HG02571 (cell line): ENCODE results near the gene STK35.
"Not testable (repeated sequence)": the region's sequence is repeated elsewhere in the genome, so short reads cannot be mapped to it uniquely, and the experiment has no call there.

Source experiments
- ATAC-seq: cut with Tn5 transposase; IDR thresholded peaks from one replicate; pipeline ENCODE4 v1.9.1; 2021; ENCODE audit warnings: mild to moderate bottlenecking, moderate library complexity; ENCODE audit not compliant: unreplicated experiment

The STK35 gene

DNA sequence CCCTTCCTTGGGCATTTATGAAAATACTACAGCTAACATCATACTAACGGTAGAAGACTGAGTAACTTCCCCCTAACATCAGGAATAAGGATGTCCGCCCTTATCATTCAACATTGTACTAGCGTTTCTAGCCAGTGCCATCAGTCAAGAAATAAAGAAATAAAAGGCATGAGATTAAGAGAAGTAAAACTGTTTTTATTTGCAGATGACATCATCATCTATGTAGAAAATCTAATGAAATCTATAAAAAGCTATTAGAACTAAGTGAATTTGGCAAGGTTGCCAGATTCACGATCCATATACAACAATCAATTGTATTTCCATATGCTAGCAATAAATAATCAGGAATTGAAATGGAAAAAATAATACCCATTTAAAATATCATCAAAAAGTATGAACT lies 54.6 kb downstream of the STK35 start:
- no peak for ATAC-seq

DNA sequence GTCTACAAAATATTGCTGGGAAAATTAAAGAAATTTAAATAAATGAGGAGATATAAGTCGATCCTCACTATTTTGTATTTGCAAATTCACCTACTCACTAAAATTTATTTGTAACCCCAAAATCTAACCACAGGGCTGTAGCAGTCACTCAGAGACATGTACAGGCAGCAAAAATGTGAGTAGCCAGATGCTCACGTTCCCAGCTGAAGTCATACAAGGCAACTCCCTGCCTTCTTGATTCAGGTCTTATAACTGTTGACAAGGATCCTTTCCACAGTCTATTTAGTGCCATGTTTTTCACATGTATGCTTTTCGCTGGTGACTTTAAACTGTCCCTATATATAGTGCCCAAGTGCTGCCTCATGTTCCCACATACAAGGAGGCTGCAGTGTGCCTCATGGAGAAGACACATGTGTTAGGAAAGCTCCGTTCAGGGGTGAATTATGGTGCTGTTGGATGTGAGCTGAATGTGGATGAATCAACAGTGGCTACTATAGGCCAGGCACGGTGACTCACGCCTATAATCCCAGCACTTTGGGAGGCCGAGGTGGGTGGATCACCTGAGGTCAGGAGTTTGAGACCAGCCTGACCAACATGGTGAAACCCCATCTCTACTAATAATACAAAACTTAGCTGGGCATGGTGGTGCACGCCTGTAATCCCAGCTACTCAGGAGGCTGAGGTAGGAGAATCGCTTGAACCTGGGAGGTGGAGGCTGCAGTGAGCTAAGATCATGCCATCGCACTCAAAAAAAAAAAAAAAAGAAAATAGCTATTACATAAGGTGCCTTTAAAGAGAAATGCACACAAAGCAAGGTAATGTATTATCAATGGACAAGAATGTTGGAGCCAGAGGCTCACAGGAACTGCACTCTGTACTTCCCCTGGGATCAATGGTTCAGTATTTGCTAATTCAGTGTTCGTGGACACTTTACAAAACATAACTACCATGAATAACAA lies 55.3 kb downstream of the STK35 start:
- ATAC-seq, result no peak

DNA sequence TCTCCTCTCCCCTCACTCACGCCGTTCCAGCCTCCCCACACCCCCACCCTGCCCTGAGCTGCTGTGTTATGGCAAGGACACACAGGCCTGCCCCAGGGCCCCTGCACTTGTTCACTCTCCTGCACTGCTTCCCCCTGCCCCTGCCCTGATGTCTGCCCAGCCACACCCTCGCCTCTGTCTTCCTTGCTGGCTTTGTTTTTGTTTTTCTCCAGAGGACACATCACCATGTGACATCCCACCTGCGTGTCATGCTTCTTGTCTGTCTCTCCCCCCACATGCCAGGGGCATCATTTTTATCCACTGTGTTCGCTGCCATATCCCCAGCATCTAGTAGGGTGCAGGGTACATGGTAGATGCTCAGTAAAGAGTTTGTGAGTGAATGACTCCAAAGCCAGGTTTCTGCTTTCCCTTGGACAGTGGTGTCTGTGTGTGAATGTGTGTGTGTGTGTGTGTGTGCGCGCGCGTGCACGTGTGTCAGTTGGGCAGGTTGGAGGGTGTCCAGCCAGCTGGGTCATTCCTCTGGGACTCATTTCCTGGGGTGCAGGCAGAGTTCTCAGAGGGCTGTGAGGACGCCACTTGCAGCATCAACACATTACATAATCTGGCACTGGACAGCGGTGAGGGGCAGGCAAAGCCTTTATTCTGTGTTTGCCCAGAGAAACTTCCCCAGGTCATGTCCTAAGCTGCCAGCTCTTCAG lies 60.6 kb downstream of the STK35 start:
- no peak for ATAC-seq

DNA sequence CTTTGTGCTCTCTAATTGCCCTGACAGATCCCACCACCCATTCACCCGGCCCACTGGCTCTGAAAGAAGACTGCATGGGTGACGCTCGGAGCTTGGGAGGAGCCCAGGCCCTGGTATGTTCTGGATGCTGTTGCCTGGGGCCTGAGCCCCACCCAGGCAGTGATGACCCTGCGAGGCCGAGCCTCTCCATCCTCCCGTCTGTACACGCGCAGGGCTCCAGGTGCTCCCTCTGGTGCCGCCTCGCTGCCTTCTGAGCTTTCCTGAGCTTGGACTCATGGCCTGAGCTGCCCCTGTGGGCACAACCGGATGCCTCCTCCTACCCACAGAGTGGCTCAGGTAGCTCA lies 61.2 kb downstream of the STK35 start:
- no peak for ATAC-seq

DNA sequence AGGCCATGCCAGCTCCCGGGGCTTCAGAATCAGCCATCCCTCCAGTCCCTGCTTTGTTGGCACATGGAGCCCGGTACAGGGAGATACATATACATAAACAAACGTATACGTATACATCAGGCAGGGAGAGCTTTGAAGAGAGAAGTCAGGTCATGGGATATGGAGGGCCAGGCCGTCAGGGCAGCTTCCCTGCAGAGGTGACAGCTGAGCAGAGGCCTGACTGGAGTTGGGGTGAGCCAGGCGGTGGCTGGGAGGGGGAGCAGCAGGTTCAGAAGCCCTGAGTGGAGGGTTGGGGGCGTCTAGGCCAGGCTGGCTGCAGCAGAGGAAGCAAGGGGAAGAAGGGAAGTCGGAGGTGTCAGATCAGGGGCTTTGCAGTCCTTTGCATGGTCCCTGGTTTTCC lies 61.7 kb downstream of the STK35 start:
- ATAC-seq, result no peak

DNA sequence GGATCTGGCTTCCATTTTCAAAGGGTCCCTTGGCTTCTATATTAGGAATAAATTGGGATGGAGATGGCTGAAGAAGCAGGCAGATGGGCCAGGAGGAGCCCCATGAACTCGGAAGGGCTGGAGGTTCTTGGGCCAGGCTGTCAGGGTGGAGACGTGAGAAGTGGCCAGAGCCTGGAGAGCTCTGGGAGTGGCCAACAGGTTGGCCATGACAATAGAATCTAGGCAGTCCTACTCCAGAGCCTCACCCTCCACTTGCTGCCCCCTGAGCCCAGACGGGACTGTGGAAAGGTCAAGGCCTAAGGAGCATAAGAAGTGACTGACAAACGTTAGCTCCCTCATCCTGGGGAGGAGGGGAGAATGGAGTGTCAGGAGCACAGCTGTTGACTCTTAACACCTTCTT lies 62.1 kb downstream of the STK35 start:
- ATAC-seq, result no peak

DNA sequence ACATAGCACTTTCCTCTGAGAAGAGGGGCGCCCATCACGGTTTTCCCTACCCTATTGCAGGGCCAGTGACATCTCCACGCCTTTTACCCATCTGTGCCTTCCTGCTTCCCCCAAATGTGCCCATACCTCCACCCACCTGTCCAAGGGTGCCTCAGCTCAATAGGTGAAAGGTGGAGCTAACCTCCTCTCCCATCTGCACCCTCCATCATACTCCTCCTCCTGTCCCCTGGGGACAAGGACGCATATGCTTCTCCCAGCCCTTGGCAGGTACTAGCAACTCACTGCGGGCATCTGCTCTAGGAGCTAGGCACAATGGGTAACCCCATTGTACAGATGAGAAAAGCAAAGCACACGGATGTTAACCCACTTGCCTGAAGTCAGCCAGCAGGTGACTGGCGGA lies 62.8 kb downstream of the STK35 start:
- no peak for ATAC-seq

DNA sequence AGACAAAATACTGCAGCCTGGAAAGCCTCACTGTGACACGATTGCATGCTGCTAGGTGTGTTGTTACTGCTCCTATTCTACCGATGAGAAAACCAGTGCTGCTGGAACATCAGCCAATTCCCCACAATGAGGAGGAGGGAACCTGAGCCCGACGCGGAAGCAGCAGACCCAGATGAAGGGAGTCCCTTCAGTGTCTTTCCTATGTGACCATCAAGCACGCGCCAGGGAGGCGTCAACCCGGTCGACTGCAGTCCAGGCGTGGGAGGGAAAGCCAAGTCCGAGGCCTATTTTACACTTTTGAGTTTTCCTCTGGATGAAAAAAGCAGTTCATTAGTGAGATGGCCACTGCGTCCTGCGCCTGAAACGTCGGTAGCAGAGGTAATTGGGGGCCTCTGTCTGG lies 63.3 kb downstream of the STK35 start:
- ATAC-seq, result no peak

DNA sequence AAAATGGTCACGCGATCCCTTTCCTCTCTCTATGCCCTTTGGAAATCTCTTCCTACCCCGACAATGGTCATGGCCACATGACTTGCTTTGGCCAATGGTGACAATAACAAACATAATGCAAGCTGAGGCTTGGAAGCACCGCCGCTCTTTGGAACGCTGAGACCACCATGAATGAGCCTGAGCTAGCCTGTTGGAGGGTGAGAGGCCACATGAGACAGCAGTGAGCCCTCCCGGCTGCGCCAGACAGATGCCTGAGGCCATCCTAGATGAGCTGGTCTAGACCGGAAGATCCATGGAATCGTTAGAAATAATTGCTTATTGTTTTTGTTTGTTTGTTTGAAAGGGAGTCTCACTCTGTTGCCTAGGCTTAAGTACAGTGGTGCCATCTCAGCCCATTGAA lies 64.2 kb downstream of the STK35 start:
- no peak for ATAC-seq

DNA sequence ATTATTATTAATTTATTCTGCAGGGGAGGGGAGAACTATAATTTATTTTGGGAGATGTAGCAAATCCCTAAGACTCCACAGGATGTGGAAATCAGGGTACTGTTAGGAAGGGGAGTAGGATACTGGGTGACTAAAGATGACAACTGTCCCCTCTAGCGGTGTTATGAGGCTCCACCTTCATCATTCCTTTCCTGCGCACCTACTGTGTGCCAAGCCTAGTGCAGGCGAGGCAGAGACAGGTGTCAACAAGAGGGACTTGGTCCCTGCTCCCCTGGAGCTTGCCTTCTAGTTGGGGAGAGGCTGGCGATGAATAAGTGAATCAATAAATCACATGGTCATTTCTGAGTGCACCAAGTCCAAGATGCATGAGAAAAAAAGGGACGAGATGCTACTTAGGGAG lies 65.5 kb downstream of the STK35 start:
- no peak for ATAC-seq

DNA sequence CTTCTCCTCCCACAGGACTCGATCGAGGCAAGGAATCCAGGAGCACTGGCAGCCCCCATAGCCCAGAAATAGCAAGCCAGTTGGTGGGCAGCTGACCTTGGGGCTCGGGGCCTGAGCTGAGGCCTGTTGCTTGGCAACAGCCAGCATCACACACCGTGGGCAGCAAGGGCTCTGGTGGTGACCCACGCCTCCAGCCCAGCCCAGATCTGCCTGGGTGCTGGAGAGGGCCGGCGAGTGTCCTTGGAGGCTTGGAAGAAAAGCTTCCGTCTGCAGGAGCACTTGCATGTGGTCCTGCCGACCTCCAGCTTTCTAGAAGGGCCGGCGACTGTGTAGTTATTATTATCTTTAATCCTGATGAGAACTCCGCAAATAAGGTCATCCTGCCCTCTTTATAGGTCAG lies 67.3 kb downstream of the STK35 start:
- ATAC-seq, result no peak

DNA sequence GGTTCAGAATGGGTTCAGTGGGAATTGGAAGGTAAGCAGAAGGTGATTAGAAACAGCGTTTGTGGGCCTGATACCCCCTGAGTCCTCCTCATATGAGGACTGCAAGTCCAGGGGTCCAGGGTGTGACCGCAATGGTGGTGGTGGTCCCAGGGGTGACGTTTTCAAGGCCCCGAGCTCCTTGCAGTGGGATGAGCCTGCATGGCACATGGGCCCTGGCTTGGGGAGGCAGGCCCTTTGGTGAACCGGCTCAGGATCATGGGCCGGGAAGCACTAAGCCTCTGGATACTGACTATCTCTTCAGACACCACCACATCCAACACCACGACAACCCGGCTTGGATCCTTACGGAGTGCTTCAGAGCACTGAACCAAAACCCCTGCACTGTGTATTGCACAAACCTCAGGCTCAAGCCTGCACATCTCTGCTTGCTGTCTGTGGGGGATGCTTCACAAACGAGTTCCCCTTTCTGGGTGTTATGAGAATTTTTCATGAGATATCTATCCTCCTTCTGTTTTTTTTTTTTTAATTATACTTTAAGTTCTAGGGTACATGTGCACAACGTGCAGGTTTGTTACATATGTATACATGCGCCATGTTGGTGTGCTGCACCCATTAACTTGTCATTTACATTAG lies 67.9 kb downstream of the STK35 start:
- ATAC-seq, result no peak

DNA sequence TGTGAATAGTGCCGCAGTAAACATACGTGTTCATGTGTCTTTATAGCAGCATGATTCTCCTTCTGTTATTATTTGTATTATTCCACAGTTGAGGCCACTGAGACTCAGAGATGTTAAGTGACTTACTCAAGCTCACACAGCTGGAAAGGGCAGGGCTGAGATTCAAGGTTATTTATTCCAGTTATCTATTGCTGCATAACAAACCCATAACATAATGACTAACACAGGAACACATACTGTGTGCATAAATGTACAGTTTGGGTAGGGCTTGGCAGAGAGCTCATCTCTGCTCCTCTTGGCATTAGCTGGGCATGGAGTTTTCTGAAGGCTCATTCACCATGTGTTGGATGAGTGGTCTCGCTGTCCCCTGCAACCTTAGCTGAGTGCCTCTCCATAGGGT lies 68.8 kb downstream of the STK35 start:
- ATAC-seq, result no peak

DNA sequence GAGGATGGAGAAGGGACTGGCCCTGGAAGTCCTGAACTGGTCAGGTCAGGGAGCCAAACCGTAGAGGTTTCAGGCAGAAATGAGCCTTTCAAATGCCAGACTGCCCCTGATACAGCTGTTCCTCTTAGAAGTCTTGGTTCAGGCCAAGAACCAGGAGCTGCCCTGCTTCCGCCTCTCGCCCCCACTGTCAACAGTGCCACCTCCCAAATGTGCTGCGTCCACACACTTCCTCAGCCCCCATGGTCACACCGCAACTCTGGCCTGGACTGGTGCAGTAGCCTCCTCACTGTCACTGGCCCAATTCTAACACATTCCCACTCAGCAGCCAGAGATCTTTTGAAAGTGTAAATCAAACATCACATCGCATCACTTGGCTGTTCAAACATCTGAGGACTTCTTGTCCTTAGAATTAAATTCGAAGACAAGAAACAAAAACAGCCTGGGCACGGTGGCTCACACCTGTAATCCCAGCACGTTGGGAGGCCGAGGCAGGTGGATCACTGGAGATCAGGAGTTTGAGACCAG lies 69.7 kb downstream of the STK35 start:
- ATAC-seq, result no peak

DNA sequence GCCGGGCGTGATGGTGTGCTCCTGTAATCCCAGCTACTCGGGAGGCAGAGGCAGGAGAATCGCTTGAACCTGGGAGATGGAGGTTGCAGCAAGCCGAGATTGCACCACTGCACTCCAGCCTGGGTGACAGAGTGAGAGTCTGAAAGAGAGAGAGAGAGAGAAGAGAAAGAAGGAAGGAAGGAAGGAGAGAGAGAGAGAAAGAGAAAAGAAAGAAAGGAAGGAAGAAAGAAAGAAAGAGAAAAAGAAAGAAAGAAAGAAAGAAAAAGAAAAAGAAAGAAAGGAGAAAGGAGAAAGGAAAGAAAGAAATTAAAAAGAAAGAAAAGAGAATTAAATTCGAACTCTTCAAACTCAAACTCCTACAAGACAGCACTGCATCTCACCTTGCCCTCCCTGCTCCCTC lies 70.2 kb downstream of the STK35 start:
- not testable (repeated sequence) for ATAC-seq

DNA sequence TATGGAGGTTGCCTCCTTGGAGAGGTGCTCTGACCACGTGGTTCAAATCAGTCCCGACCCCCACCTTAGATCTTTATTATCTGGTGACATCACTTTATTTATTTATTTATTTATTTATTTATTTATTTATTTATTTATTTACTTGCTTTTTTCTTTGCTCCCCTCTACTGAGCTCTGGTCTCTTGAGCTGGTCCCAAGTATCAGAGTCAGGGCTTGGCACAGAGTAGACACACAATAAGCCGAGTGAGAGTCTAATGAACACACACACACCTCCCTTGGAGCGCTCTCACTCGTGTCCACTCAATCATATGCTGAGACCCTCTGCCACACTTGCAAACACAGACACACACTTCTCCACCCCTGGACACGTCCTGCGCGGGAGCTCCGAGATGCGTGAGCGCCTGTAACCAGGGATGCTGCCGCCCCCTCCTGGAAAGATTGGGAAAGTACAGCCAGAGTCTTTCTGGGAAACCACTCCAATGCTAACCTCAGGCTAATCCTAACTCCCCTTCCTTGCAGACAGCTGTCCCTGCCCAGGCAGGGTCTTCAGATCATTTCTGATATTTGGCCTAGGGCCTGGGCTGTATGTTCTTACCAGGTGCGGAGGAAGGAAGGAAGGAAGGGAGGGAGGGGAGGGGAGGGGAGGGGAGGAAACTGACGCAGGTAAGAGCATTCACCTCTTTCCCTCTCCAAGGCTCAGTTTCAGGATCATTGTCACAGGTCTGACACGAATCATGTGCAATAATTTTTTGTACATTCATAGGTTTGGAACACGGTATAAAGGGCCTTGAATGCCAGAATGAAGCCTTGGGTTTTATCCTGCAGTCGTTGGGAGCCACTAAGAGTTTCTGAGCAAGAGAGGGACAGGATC lies 70.9 kb downstream of the STK35 start:
- no peak for ATAC-seq

DNA sequence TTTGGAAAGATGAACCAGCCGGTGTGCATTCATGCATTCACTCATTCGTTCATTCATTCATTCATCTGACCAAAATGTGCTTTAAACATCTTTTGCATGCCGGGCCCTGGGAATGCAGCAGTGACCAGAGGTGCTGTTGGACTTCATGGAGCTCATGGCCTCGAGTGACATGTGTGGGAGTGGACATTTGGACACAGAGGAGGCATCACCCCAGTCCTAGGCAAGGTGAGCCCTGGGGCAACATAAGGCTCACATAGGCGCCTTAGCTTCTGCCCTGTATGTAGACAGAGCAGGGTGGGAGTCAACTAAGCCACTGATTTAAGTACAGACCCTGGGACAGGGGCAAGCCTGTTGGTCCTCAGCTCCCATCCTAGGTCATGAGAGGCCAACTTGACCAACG lies 71.6 kb downstream of the STK35 start:
- ATAC-seq, result no peak

DNA sequence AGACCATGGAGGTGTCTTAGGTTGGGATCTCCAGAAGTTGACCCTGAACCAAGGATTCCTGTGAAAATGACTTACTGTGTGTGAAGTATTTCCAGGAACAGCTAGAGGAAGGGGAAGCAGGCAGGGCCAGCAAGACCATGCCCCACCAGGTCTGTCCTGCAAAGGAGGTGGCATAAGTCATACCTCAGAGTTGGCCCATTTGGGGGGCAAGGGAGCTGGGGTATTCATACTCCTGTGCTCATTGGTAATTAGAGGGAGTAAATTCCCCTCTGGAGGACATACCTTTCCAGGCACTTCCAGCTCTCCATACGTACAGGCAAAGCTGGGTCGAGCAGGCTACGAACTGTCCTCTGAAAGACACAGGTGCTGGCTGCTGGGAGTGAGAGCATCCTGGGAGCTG lies 72.4 kb downstream of the STK35 start:
- no peak for ATAC-seq

DNA sequence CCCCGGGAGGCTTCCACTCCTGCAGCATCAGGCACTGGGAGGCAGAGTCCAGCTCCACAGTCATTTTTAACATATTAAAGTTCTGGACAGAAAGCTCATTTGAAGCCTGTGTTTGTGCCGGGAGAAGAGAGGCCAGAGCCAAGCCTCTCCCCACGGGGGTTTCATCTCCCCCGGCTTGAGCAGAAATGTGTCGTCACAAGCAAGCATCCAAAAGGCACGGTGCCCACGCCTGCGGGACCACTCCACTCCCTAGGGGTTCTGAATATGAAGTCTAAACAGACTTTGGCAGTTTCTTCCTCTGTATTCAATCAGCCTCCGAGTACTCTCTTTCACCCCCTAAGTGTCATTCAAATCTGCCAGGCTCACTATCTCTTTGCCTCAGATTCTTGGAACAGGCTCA lies 75.3 kb downstream of the STK35 start:
- no peak for ATAC-seq

DNA sequence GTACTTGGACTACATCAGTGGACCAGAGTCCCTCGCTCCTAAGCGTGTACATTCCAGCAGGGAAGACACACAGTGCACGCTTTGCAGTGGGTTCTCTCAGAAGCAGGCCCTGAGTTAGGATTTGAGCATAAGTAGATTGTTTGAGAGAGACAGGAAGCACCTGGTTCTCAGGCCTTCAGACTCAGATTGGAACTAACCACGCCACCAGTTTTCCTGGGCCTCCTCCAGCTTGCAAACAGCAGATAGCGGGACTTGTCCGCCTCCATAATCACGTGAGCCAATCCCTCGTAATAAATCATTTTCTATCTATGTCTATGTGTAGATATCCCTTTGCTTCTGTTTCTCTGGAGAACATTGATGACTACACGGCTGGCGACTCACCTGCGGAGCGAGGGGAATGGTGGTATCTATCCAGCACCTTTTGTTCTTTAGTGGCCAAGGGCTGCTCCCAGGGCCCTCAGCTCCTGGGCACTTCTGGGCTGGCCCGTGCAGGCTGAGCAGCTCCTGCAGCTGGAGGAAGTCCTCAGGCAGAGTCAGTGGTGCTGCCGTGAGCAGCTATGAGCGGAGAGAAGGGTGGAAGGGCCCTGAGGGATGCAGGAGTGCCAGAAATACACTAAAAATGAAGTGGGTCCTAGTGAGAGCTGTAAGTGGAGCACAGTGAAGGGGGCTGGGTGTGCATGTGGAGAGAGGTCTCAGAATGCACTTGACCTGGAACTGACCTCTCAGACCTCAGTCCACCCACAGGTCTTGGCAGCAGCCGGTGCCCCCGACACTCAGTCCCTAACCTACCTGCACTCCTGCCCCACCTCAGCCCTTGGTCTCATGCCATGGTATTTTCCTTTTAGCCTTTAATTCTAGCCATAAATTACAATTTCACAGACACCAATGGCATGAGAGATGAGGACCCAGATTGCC lies 76.9 kb downstream of the STK35 start:
- no peak for ATAC-seq
